T-helper 9 cell (primary cell): ENCODE measurements around the gene PHF2.
A peak's percentile ranks its signal among the peaks of the same experiment; 100 is the strongest.

Experiments
- DNase-seq: peaks from one replicate; pipeline ENCODE4 v3.0.0-alpha.2; 2020

Gene PHF2

GRCh38 chr9:93569621-93570174 is 6.7 kb upstream of the PHF2 start:
- DNase-seq: no peak

GRCh38 chr9:93572221-93572620 is 4.2 kb upstream of the PHF2 start:
- no peak for DNase-seq

- no peak for DNase-seq
Observed at GRCh38 chr9:93572636-93573515, 3.5 kb upstream of the PHF2 start.

- no peak for DNase-seq
Observed at GRCh38 chr9:93573516-93573828, 2.9 kb upstream of the PHF2 start.

- no peak for DNase-seq
Observed at GRCh38 chr9:93574091-93574899, 2.1 kb upstream of the PHF2 start.

GRCh38 chr9:93574900-93575795 is 1.2 kb upstream of the PHF2 start:
- no peak for DNase-seq

- peak; percentile 44 for DNase-seq
Observed at GRCh38 chr9:93575796-93576257, 557 bp upstream of the PHF2 start.

- no peak for DNase-seq
Observed at GRCh38 chr9:93577078-93577974, 942 bp downstream of the PHF2 start.

- no peak for DNase-seq
Observed at GRCh38 chr9:93577975-93578682, 1.7 kb downstream of the PHF2 start.

GRCh38 chr9:93578844-93579243 is 2.5 kb downstream of the PHF2 start:
- no peak for DNase-seq

- DNase-seq: no peak
Observed at GRCh38 chr9:93579711-93580516, 3.5 kb downstream of the PHF2 start.

GRCh38 chr9:93580654-93581380 is 4.4 kb downstream of the PHF2 start:
- no peak for DNase-seq

- DNase-seq: no peak
Observed at GRCh38 chr9:93582115-93582514, 5.7 kb downstream of the PHF2 start.

- DNase-seq: no peak
Observed at GRCh38 chr9:93582550-93582949, 6.2 kb downstream of the PHF2 start.

GRCh38 chr9:93585259-93585658 is 8.9 kb downstream of the PHF2 start:
- DNase-seq: no peak

GRCh38 chr9:93585695-93586094 is 9.3 kb downstream of the PHF2 start:
- no peak for DNase-seq

- no peak for DNase-seq
Observed at GRCh38 chr9:93586290-93587057, 10.1 kb downstream of the PHF2 start.

- DNase-seq: no peak
Observed at GRCh38 chr9:93587284-93587650, 10.9 kb downstream of the PHF2 start.
